PC-3 (cell line): ENCODE measurements around the gene KCNIP4. TPM values are rescaled to one million over a fixed set of nuclear protein-coding genes. Genes with fewer than 3 reads are reported as not detected.

ENCODE experiments used
- ATAC-seq: fragments of 200-7000 bp; cut with Tn5 transposase; 2 replicates; pipeline ENCODE4 v1.9.1; 2020; ENCODE audit warnings: mild to moderate bottlenecking, moderate library complexity
- BruUV-seq: library from RNA; stranded (reverse); fragments of 400-500 nt; replicated peaks from 2 replicates; lab custom pipeline; 2021; lab: Mats Ljungman, UMichigan
- CTCF ChIA-PET: fragments of 300-600 bp; sonication (Branson Sonifier 250); formaldehyde crosslinking; loops from one replicate; lab custom pipeline; 2022; ENCODE audit warnings: antibody characterized with exemption; lab: Charles Lee
- POLR2A ChIA-PET: fragments of 300-600 bp; sonication (Branson Sonifier 250); formaldehyde crosslinking; loops from one replicate; lab custom pipeline; 2022; ENCODE audit warnings: antibody characterized with exemption; ENCODE audit not compliant: unreplicated experiment; lab: Charles Lee
- DNase-seq: peaks from one replicate; pipeline ENCODE4 v3.0.0-alpha.2; 2015
- H2AFZ ChIP-seq: fragments of 300-600 bp; sonication (generic); 2 replicates; pipeline ENCODE4 v1.6.0; 2016; ENCODE audit warnings: antibody characterized with exemption, low read length
- H3F3A ChIP-seq: fragments of 300-600 bp; sonication (generic); one replicate; pipeline ENCODE4 v1.6.0; 2017; ENCODE audit warnings: antibody characterized with exemption, low read length, control low read depth, mild to moderate bottlenecking; ENCODE audit not compliant: unreplicated experiment
- H3K27ac ChIP-seq: fragments of 300-600 bp; sonication (generic); 2 replicates; pipeline ENCODE4 v1.5.1; 2016; ENCODE audit warnings: mild to moderate bottlenecking, low read length
- H3K27me3 ChIP-seq: fragments of 300-600 bp; sonication (generic); 2 replicates; pipeline ENCODE4 v1.6.1; 2016; ENCODE audit warnings: low read length, mixed read lengths
- H3K36me3 ChIP-seq: fragments of 300-600 bp; sonication (generic); 2 replicates; pipeline ENCODE4 v1.6.1; 2016; ENCODE audit warnings: low read depth, mixed run types, low read length, mixed read lengths
- H3K4me1 ChIP-seq: fragments of 300-600 bp; sonication (generic); 2 replicates; pipeline ENCODE4 v1.5.1; 2016; ENCODE audit warnings: low read length; ENCODE audit not compliant: insufficient read depth
- H3K4me2 ChIP-seq: fragments of 300-600 bp; sonication (generic); 2 replicates; pipeline ENCODE4 v1.6.0; 2016; ENCODE audit warnings: low read length
- H3K4me3 ChIP-seq: fragments of 300-600 bp; sonication (generic); 2 replicates; pipeline ENCODE4 v1.5.1; 2016; ENCODE audit warnings: mild to moderate bottlenecking, low read length, mixed read lengths
- H3K79me2 ChIP-seq: fragments of 300-600 bp; sonication (generic); 2 replicates; pipeline ENCODE4 v1.6.1; 2017; ENCODE audit warnings: low read length, mixed read lengths
- H3K9ac ChIP-seq: fragments of 300-600 bp; sonication (generic); 2 replicates; pipeline ENCODE4 v1.6.0; 2016; ENCODE audit warnings: mild to moderate bottlenecking, low read length
- H3K9me2 ChIP-seq: fragments of 300-600 bp; sonication (generic); replicated peaks from 2 replicates; pipeline ENCODE4 v1.6.1; 2016; ENCODE audit warnings: mixed run types, low read length, mixed read lengths
- H3K9me3 ChIP-seq: fragments of 300-600 bp; sonication (generic); 2 replicates; pipeline ENCODE4 v1.6.1; 2016; ENCODE audit warnings: low read length, mixed read lengths
- H4K20me1 ChIP-seq: fragments of 300-600 bp; sonication (generic); 2 replicates; pipeline ENCODE4 v1.6.1; 2016; ENCODE audit warnings: low read length, mixed read lengths
- CTCF ChIP-seq: fragments of 300-600 bp; sonication (generic); conservative IDR thresholded peaks from 2 replicates; pipeline ENCODE4 v1.5.1; 2017; ENCODE audit warnings: antibody characterized with exemption, low read depth, mild to moderate bottlenecking, low read length
- EZH2 ChIP-seq: fragments of 300-600 bp; sonication (generic); IDR thresholded peaks from one replicate; pipeline ENCODE4 v1.6.1; 2017; ENCODE audit warnings: antibody characterized with exemption, mild to moderate bottlenecking, low read length; ENCODE audit not compliant: unreplicated experiment
- EZH2phosphoT487 ChIP-seq: fragments of 300-600 bp; sonication (generic); IDR thresholded peaks from 2 replicates; pipeline ENCODE4 v1.6.1; 2018; ENCODE audit warnings: mild to moderate bottlenecking, antibody characterized with exemption, low read length, borderline replicate concordance
- intact Hi-C: fragments of 100-400 bp; cut with micrococcal nuclease; formaldehyde crosslinking; loops from 2 replicates; pipeline ENCODE4 v1.9.0; 2023
- total RNA-seq: library from RNA; depleted of rRNA; stranded (reverse); fragments of >200 nt; gene quantifications from 2 replicates; pipeline ENCODE4 v1.2.3, GENCODE V29; 2014

Gene KCNIP4
- total RNA-seq, 1 experiment from 2014 or later = not detected

GRCh38 chr4:20878806-20879205 is 1069.8 kb downstream of the KCNIP4 start:
- Histone ChIP-seq H3K9ac (no peak overlapping the region), H3K4me1 (no peaks in the 10 kb centered on the region), H3F3A (no peaks in the 10 kb centered on the region), H3K27me3 (peaks cover 47% of the 10 kb centered on the region), H3K79me2 (no peaks in the 10 kb centered on the region), H3K9me3 (no peaks in the 10 kb centered on the region), H3K4me3 (no peak overlapping the region), H3K4me2 (no peak overlapping the region), H3K9me2 (no peaks in the 10 kb centered on the region), H3K27ac (no peak overlapping the region), H3K36me3 (no peaks in the 10 kb centered on the region), H2AFZ (no peak overlapping the region), H4K20me1 (no peaks in the 10 kb centered on the region)
- TF ChIP-seq CTCF (no peak), EZH2phosphoT487 (no peak), EZH2 (no peak)
- CTCF ChIA-PET = no interaction called here
- POLR2A ChIA-PET = no interaction called here
- ATAC-seq (no peak), DNase-seq (no peak)
- intact Hi-C loops = no loop called here
- BruUV-seq = no TSS peak

- Histone ChIP-seq H3K9me2 (no peaks in the 10 kb centered on the region), H3K36me3 (no peaks in the 10 kb centered on the region), H3K27ac (no peak overlapping the region), H3K4me3 (no peak overlapping the region), H3K9ac (no peak overlapping the region), H3K9me3 (no peaks in the 10 kb centered on the region), H2AFZ (no peak overlapping the region), H4K20me1 (no peaks in the 10 kb centered on the region), H3K27me3 (peaks cover 9% of the 10 kb centered on the region), H3K4me2 (no peak overlapping the region), H3F3A (no peaks in the 10 kb centered on the region), H3K79me2 (no peaks in the 10 kb centered on the region), H3K4me1 (no peaks in the 10 kb centered on the region)
- no peak for DNase-seq
- BruUV-seq = no TSS peak
- intact Hi-C loops = no loop called here
- TF ChIP-seq CTCF (no peak), EZH2phosphoT487 (no peak), EZH2 (no peak)
- no peak for ATAC-seq
- ChIA-PET CTCF (no interaction called here), POLR2A (no interaction called here)
Observed at GRCh38 chr4:20870436-20870835, 1078.1 kb downstream of the KCNIP4 start.

GRCh38 chr4:20868108-20868507 is 1080.5 kb downstream of the KCNIP4 start:
- intact Hi-C loops = no loop called here
- Histone ChIP-seq H3K4me3 (no peak overlapping the region), H3K9ac (no peak overlapping the region), H3K27ac (no peak overlapping the region), H3K9me3 (no peaks in the 10 kb centered on the region), H3K79me2 (no peaks in the 10 kb centered on the region), H3F3A (no peaks in the 10 kb centered on the region), H2AFZ (no peak overlapping the region), H3K27me3 (no peaks in the 10 kb centered on the region), H3K36me3 (no peaks in the 10 kb centered on the region), H4K20me1 (no peaks in the 10 kb centered on the region), H3K4me1 (no peaks in the 10 kb centered on the region), H3K9me2 (no peaks in the 10 kb centered on the region), H3K4me2 (no peak overlapping the region)
- ATAC-seq = no peak
- ChIA-PET POLR2A (no interaction called here), CTCF (no interaction called here)
- DNase-seq = no peak
- TF ChIP-seq EZH2 (no peak), EZH2phosphoT487 (no peak), CTCF (no peak)
- no TSS peak for BruUV-seq
